GM12875 (cell line): ENCODE measurements around the gene AK4.

Source experiments
- H3K4me3 ChIP-seq: one replicate; pipeline ENCODE4 v1.5.1; 2011; ENCODE audit warnings: low read depth, low read length, control low read depth
- TF ChIP-seq, protein P1 (sequence below): IDR thresholded peaks from 2 replicates; pipeline ENCODE4 v1.5.1; 2011; ENCODE audit warnings: low read depth, mild to moderate bottlenecking, control low read depth, inconsistent platforms, low read length, moderate library complexity, borderline replicate concordance; ENCODE audit not compliant: insufficient read depth

AK4 gene

DNA sequence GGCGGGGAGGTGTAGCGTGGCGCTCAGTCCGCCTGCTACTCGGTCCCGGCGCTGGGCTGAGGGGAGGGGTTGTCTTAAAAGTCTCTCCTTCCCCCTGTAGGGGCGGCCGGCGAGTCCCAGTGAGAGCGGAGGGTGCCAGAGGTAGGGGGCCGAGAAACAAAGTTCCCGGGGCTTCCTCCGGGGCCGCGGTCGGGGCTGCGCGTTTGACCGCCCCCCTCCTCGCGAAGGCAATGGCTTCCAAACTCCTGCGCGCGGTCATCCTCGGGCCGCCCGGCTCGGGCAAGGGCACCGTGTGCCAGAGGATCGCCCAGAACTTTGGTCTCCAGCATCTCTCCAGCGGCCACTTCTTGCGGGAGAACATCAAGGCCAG is at the start of gene AK4:
AK4 (plus strand) TSS at position 26 of the 370 bp plus-strand sequence; CDS start at position 231, 205 bp downstream.
- H3K4me3 ChIP-seq, result peak within 1 kb of the TSS; percentile 88

DNA sequence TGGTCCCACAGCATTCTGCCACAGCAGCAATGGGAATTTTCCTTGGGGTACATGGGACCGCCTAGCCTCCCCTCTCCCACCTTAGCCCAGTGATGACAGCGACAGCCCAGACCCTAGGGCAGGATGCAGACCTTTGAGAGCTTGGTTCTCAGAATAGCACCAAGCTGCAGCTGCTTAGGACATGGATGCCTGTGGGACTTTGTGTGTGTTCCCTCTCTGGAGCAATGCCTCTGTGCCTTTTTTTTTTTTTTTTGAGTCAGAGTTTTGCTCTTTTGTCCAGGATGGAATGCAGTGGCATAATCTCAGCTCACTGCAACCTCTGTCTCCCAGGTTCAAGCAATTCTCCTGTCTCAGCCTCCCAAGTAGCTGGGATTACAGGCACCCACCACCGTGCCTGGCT is 44.2 kb upstream of the AK4 start:
- no peak overlapping the region for H3K4me3 ChIP-seq
- TF ChIP-seq, protein P1, sequence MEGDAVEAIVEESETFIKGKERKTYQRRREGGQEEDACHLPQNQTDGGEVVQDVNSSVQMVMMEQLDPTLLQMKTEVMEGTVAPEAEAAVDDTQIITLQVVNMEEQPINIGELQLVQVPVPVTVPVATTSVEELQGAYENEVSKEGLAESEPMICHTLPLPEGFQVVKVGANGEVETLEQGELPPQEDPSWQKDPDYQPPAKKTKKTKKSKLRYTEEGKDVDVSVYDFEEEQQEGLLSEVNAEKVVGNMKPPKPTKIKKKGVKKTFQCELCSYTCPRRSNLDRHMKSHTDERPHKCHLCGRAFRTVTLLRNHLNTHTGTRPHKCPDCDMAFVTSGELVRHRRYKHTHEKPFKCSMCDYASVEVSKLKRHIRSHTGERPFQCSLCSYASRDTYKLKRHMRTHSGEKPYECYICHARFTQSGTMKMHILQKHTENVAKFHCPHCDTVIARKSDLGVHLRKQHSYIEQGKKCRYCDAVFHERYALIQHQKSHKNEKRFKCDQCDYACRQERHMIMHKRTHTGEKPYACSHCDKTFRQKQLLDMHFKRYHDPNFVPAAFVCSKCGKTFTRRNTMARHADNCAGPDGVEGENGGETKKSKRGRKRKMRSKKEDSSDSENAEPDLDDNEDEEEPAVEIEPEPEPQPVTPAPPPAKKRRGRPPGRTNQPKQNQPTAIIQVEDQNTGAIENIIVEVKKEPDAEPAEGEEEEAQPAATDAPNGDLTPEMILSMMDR, result no peak

DNA sequence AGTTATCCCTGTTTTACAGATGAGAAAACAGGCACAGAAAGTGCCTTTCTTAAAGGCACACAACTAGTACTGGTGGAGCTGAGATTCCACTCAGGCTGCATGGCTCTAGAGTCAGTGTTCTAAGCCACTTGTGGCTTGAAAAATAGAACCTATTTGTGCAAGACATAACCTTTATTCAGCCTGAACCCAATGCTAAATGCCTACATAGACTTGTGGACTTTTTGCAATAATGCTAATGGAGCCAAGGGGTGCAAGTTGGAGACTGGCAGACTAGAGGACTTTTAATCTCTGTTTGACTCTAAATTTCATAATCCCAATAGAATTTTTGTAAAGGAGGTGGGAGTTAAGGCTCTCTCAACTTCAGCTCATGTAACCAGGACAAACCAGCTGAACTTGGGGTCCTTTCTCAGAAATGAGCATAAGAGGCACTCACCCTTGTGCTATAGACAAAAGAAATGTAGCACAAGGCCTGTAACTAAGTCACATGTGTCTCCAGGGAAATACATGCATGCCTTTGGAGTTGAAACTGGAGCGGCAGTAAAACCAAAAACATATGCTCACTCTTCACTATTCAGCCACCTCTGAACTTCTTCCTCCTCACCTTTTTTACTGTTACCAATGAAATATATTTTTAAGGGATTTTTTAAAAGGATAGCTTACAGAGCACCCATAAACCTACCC is 43.0 kb upstream of the AK4 start:
- TF ChIP-seq, protein P1, result no peak
- H3K4me3 ChIP-seq, result no peak overlapping the region

DNA sequence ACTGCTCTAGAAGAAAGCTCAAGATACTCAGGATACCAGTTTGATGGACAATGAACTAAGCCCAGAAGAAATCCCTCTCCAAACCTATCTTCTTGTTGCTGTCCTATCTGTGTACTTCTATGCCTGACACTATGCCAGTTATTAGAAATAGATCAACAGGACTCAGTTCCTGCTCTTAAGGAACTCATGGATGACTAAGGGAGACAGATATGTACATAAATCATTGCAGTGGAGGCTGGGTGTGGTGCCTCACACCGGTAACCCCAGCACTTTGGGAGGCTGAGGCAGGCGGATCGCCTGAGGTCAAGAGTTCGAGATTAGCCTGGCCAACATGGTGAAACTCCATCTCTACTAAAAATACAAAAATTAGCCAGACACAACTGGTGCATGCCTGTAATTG is 42.4 kb upstream of the AK4 start:
- H3K4me3 ChIP-seq, result no peak overlapping the region
- TF ChIP-seq, protein P1, result no peak

DNA sequence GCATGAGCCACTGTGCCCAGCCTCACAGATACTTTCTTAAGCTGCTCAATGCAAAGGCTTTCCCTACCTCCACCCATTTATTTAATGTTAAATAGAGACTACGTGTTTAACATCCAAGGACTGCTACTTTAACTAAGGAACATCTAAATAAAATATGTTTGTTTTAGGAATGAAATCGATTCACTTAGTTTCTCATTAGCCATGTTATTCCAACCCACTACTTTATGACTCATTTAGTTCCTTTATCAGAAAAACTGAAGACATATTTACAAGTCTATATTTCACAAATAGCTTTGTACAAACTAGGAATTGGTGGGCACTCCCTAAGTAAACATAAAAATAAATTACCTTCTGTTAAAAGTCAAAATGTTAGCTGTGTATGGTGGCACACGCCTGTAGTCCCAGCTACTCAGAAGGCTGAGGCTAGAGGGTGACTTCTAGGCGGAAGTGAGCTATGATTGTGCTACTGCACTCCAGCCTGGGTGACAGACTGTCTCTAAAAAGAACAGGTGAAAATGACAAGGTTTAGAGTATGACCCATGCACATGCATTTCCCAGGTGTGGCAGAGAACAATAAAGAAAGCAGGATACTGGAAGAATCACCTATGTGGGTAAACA is 39.9 kb upstream of the AK4 start:
- TF ChIP-seq, protein P1, result no peak
- H3K4me3 ChIP-seq, result no peak overlapping the region

DNA sequence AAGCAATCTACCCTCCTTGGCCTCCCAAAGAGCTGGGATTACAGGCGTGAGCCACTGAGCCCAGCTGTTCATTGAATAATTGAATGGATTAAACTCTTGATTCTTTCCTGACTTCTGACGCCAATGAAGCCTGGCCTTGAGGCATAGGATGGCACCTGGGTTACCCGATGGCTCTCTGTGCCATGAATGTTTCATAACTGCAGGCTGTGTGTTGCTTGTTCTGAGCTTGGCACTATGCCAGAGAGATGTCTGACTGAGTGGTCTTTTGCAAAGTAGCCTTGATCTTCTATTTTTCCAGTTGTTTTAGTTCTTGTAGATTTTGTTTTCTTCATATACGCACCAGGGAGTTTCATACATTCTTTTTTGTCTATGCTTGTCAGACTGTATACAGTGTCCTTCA is 38.5 kb upstream of the AK4 start:
- TF ChIP-seq, protein P1, result no peak
- no peak overlapping the region for H3K4me3 ChIP-seq

DNA sequence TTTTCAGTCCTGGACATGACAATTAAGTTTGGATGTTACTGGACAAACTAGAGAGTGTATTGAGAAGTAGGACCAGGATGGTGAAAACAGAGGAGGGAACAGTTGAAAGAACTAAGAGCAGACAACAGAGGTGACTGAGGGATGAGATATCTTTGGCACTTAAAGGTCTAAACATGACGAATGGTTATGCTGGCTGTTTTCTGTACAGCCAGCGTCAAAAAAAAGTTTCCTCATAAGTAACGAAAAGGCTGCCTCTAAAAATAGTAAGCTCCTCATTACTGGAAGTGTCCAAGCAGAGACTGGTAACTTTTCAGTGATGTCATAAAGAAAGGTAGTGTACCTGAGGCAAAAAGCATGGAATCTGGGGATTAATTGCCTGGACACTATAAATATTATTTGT is 35.2 kb upstream of the AK4 start:
- H3K4me3 ChIP-seq, result no peak overlapping the region
- TF ChIP-seq, protein P1, result no peak
